Measurements from ENCODE around the gene SH3BP2.

GRCh38 chr4:2825740-2826139 lies 32.9 kb downstream of the SH3BP2 start:
- TF ChIP-seq CTCF (IDR thresholded peaks at IDR 0.05) (no peak), POLR2A (IDR thresholded peaks at IDR 0.05) (no peak)

Data from body of pancreas (tissue), 4 donors.